HG03558 (cell line): ENCODE results near the gene FANCG.

Source experiments
- ATAC-seq: cut with Tn5 transposase; IDR thresholded peaks from one replicate; pipeline ENCODE4 v1.9.1; 2021; ENCODE audit warnings: moderate number of reproducible peaks; ENCODE audit not compliant: unreplicated experiment; ENCODE audit errors: extremely low read depth

FANCG gene

GRCh38 chr9:35070823-35071813 is 8.6 kb downstream of the FANCG start:
- ATAC-seq: no peak

- ATAC-seq: no peak
These were observed 10.7 kb downstream of the FANCG start for GRCh38 chr9:35069020-35069419.

DNA sequence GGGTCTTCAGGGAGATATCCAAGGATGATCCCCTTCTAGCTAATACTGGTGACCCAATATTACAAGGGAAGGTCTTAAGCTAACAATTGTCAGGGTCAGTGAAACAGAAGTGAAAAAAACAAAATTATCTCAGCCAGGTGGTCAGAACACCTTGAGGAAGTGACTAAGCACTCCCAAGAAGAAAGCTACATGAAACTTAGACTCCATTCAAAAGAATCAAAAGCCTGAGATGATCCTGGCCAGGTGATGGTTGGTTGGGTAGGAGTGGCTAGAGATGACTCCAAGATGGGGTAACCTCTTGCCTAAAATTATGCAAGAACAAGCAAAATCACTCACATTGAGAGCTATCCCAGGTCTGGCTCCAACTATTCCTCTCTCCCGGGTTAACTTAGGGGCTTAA is 12.7 kb downstream of the FANCG start:
- ATAC-seq: no peak

DNA sequence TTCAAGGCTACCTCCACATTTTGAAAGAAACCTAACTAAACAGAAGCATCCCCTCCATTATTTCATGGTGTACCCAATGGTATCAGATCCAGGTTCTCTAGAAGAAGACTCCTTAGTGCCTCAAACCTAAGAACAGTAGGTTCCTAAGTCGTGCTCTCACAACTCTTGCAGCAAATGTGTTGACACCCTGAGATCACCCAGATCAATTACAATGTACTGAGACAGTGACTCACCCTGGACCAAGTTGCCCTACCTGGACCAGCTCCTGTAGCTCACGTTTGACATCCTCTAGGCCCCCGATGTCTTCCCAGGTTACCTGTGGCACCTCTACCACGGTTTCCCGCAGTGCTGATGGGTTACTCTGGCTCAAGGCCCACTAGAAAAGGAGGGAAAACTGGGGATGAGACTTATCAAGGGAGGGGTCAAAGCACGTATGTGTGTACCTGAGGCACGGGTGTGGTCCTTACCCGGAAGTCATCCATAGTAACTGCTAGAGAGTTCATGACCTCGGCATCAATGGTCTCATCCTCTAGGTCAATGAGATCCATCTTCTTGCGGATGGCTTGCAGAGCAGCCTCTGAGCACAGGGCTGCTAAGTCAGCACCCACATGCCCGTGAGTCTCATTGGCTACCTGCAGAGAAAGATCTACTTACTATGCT is 19.1 kb downstream of the FANCG start:
- ATAC-seq: no peak

DNA sequence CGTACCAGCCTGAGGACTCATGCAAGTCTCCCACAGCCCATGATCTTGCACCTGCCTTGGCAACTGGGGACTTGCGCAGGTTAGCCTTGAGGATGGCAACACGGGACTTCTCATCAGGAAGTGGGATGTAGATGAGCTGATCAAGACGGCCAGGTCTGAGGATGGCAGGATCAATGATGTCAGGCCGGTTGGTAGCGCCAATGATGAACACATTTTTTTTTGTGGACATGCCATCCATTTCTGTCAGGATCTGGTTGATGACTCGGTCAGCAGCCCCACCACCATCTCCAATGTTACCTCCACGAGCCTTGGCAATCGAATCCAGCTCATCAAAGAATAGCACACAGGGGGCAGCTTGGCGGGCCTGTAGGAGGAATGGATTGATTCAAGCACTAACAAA is 20.3 kb downstream of the FANCG start:
- no peak for ATAC-seq

DNA sequence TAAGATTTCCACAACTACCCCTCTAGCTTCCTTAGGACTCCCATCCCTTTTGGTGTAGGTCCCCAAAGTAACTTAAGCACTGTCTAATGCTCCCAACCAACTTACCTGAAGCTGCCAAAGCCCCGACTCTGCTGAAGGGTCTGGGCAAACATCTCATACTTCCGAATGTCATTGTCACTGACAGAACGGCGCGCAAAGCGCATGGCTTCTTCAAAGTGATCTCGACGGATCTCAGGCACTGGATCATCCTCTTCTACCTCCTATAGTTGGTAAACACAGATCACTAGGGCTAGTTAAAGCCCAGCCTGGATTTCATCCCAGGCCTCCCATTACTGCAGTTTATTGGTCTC is 22.5 kb downstream of the FANCG start:
- no peak for ATAC-seq

DNA sequence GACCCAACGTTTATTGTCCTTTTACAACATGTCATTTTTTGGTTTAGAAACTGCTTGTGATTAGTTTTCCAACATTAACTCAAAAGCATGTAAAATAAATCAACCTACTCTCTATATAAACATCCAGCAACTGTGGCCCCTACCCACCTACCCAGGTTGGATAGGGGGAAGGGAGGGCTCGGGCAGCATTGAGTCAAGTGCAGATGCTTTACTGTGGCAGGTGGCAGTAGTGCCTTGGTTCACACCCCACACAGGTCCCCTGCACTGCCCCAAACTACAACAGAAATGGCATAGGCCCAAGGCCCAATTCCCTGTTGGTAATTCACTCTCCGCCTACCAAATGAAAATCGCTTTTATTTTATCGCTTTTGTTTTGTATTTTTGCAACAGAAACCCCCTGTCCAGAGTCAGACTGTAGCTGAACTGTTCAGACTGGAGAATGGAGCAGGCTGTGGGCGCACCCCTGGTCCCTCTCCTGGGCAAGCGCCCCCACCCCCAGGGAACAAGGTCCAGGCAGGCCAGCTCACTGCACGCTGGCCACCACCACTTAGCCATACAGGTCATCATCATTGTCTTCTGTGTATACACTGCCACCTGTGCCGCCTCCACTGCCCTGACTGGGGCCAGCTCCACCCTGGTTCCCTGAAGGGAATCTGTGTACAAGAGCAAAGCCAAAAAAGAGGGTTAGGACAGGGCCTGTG is 23.0 kb downstream of the FANCG start:
- no peak for ATAC-seq

GRCh38 chr9:35054871-35055644 is 24.7 kb downstream of the FANCG start:
- no peak for ATAC-seq

GRCh38 chr9:35054185-35054835 is 25.4 kb downstream of the FANCG start:
- no peak for ATAC-seq

DNA sequence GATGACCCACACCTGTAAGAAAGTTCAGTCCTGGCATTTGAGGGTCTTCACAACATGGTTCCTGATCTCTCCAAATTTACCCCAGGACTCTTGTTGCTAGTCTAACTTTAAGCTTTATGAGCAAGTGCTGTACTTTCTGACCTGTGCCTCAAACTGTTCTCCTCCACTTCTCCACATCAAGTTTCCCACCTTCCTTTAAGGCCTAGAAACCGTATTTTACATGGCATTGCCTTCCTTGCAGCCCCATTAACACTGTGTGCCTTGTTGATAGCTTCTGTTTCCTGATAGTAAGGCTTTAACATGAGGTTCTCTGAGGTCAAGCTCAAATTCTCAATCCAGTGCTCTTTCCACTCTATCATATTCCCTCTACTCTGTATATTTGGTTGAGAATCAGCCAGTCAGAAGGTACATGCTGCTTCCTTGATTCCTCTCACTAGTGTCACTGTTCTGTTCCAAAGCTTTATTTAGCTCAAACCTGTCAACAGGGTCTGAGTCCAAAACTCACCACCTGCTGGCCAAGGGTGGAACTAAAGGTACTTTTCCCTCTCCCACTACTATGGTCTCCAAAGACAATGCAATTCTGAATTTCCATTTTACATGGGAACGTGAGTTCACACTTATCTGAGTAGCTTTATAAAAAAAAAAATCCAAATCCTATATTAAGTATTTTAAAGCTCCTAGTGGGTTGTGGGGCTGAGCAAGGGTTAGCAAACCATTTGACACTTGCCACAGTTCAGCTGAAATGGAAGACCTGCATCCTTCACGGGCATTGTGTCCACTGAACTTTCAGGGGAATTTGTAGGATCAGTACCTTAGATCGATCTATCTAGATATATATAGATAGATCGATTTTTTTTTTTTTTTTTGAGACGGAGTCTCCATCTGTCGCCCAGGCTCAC is 28.4 kb downstream of the FANCG start:
- ATAC-seq: no peak

DNA sequence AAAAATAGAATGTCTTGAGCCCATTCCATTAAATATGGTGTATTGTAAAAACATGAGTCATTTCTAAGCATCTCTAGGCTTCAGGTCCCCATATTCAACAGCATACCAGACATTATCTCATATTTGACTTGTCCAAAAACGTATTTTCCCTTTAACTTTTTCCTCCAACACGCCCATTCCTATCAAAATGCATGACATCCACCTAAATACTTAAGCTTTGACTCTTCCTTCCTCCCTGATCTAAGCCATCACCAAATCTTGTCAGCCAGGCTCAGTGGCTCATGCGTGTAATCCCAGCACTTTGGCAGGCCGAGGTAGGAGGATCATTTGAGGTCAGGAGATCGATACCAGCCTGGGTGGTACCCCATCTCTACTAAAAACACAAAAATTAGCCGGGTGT is 31.2 kb downstream of the FANCG start:
- no peak for ATAC-seq

DNA sequence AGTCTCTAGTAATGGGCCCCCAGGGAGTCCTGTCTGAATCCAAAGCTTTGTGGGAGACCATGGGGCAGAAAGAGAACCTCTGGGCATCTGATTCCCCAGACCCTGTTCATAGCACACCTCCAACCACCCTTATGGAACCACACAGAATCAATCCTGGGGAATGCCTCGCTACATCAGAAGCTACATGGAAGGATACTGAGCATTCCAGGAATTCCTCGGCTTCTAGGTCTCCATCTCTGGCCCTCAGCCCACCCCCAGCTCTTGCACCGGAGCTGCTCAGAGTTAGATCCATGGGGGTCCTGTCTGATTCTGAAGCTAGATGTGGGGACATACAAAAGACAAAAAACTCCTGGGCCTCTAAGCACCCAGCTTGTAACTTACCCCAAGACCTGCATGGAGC is 35.7 kb downstream of the FANCG start:
- ATAC-seq: no peak

GRCh38 chr9:35042891-35043545 is 36.7 kb downstream of the FANCG start:
- no peak for ATAC-seq

DNA sequence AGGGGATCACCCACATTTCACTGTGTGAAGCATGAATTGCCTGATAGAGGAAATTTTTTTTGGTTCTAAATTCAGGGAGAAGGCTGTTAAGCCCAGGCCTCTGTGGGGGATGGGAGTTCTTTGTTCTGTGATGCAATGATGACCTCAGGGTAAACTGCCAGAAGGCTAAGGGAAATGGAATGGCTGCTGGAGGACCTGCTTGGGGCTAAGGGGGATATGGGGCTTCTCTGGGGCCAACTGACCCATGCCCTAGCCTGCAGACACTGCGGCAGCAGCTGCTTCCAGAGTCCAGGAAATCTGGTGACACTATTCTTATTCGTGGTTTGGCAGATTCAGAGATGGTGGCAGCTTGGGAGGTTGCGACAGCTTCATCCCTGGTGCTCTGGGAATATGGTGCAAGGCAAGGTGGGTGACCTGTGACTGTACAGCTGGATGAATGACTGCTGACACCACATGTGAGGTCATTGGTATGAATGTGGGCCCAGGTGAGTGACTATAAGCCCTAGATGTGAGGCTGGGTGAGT is 37.6 kb downstream of the FANCG start:
- ATAC-seq: no peak

GRCh38 chr9:35035851-35036701 is 43.7 kb downstream of the FANCG start:
- ATAC-seq: no peak

DNA sequence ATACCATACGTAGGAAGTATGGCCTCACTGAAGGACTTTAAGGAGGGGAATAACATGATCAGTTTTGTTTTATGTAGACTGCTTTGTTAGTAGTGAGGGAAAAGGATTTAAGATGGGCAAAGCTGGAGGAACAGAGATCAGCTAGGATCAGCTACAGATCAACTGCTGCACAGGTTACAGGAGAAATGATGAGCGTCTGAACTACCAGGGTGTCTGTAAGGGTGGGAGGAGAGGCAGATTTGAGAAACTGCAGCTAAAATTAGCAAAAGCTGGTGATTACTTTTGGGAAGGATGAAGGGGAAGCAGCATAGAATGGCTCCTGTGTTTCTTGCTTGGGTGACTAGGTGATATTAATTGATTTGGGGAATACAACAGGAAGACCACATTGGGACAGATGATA is 46.6 kb downstream of the FANCG start:
- ATAC-seq: no peak

GRCh38 chr9:35029852-35030251 is 49.9 kb downstream of the FANCG start:
- no peak for ATAC-seq
